ENCODE results near the gene DGKG.

DGKG gene

DNA sequence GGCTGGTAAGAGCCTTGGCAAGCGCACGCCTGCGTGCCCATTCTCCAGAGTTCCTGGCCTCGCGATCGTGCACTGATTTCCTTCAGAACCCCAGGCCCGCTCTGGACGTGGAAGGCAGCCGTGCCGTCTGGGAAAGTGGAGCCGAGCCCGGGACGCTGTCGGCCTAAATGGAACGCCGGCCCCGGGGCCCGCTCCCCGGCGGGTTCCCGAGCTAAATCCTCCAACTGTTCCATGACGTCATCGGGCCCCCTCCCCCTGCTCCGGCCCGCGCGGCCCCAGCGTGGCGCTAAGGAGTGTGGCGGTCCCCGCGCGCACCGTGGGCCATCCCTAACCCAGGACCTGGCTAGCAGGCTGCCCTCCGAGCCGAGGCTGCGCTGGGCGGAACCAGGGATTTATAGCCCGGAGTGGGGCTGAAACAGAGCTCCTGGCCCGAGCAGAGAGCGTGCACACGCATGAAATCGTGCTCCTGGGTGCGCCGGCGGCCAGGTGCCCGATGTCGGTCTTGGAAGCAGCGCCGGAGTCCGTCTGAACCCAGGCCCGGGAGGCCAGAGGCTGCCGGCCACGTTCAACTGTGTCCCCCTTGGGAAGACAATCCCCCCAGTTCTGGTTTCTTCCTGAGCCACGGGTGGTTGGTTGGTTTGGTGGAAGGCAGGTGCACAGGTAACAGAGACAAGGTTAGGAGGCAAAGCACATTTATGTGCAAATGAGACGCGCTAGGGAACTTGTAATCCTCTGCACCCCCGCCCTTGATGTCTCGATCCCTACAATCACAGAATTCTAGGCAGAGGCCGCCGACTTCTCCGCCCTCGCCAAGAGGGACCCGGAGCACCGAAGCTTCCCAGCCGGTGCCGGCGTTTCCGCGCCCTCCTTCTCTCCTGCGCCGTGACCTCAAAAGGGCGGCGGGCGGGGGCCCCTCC is 168.2 kb downstream of the DGKG start:
- TF ChIP-seq CTCF (conservative IDR thresholded peaks at IDR 0.05; ENCODE audit: low read depth, low read length): no peak
- peak overlapping the region; percentile 54 for H3K4me3 ChIP-seq (ENCODE audit: low read length)
- DNase-seq (ENCODE audit: low read depth): no peak

GRCh38 chr3:186192823-186193222 is 169.2 kb downstream of the DGKG start:
- no peak overlapping the region for H3K4me3 ChIP-seq (ENCODE audit: low read length)
- no peak for DNase-seq (ENCODE audit: low read depth)
- no peak for TF ChIP-seq CTCF (conservative IDR thresholded peaks at IDR 0.05; ENCODE audit: low read depth, low read length)

GRCh38 chr3:186189492-186189891 is 172.5 kb downstream of the DGKG start:
- no peak for TF ChIP-seq CTCF (conservative IDR thresholded peaks at IDR 0.05; ENCODE audit: low read depth, low read length)
- no peak for DNase-seq (ENCODE audit: low read depth)
- no peak overlapping the region for H3K4me3 ChIP-seq (ENCODE audit: low read length)

DNA sequence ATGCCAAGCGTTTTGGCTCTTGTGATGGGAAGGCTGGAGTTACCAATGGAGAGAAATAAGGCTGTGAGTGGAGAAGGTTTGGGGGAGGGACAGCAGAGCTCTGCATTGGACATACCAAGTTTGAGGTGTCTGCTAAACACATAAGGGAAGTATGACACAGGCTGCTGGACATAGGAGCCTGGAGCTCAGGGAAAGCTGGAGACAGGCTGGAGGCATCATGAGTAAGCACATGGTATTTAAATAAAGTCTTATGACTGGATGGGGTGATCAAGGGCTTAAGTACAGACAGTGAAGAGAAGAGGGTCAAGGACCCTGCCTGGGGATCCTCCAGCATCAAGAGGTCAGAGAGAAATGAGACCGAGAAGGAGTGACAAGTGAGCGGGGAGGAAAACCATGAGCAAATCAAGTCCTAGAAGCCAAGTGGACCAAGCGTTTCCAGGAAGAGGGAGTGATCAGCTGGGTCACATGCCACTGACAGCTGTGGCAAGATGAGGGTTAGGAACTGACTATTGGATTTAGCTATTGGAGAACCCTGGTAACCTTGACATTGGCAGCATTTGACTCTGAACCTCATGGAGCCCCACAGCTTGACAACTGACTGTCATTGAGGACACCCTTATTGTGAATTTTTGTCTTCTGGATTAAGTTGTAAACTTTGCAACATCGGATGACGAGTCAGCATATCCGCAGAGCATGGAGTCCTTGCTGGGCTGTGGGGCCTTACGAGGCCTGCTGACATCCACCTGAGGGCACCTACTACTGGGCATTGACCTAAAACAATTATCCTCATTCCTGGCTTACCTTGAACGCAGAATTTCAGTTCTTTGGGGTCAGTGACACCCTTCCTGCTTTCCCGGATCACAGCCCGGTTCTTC is 174.4 kb downstream of the DGKG start:
- TF ChIP-seq CTCF (conservative IDR thresholded peaks at IDR 0.05; ENCODE audit: low read depth, low read length): no peak
- no peak for DNase-seq (ENCODE audit: low read depth)
- no peak overlapping the region for H3K4me3 ChIP-seq (ENCODE audit: low read length)

GRCh38 chr3:186185194-186185787 is 176.7 kb downstream of the DGKG start:
- no peak for DNase-seq (ENCODE audit: low read depth)
- TF ChIP-seq CTCF (conservative IDR thresholded peaks at IDR 0.05; ENCODE audit: low read depth, low read length): no peak
- no peak overlapping the region for H3K4me3 ChIP-seq (ENCODE audit: low read length)

DNA sequence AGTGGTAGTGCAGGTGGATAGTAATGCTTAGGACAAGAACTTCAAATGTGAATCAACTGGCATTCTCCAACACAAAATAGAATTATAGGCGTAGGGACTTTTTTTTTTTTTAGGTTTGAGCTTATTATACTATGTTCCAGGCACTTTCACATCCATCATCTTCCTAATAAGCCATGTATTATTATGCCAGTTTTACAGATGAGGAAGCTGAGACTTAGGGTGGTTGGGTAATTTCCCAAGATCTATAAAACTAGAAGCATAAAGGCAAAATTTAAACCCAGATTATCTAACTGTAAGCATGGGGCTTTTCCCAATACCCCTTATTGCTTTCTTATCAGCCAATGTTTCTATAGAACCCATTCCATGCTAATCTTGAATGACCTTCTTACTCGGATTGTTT is 178.0 kb downstream of the DGKG start:
- TF ChIP-seq CTCF (conservative IDR thresholded peaks at IDR 0.05; ENCODE audit: low read depth, low read length): no peak
- DNase-seq (ENCODE audit: low read depth): no peak
- no peak overlapping the region for H3K4me3 ChIP-seq (ENCODE audit: low read length)

All from retinal pigment epithelial cell (primary cell).